Heart right ventricle (tissue), 16 donors: Measurements from ENCODE around the gene PAX5. TPM values are rescaled to one million over a fixed set of nuclear protein-coding genes. Genes with fewer than 3 reads are reported as not detected.

Experiments
- ATAC-seq, 8 donors: fragments of 200-7000 bp; cut with Tn5 transposase; one replicate each; pipeline ENCODE4 v1.9.1; 2020; ENCODE audit warnings: mild to moderate bottlenecking in 8 of 8, moderate library complexity in 8 of 8, moderate number of reproducible peaks in 1 of 8
- DNase-seq, 2 donors: peaks; one replicate each; pipeline ENCODE4 v3.0.0-alpha.2; 2020
- H3K27ac ChIP-seq, 10 donors: fragments of 200-600 bp; sonication (generic) in 2 of 10; one replicate each; pipeline versions ENCODE4 v1.5.0 to v1.8.0; 2020 to 2022; ENCODE audit warnings: mild to moderate bottlenecking in 3 of 10
- H3K27me3 ChIP-seq, 7 donors: fragments of 200-600 bp; one replicate each; pipeline ENCODE4 v1.8.0; 2021 to 2022; ENCODE audit warnings: mild to moderate bottlenecking in 2 of 7
- H3K36me3 ChIP-seq, 9 donors: fragments of 200-600 bp; sonication (generic) in 1 of 9; one replicate each; pipeline versions ENCODE4 v1.5.0 to v1.8.0; 2020 to 2022; ENCODE audit warnings: mild to moderate bottlenecking in 2 of 9
- H3K4me1 ChIP-seq, 9 donors: fragments of 200-600 bp; sonication (generic) in 1 of 9; one replicate each; pipeline versions ENCODE4 v1.5.0 to v1.8.0; 2020 to 2022; ENCODE audit warnings: mild to moderate bottlenecking in 4 of 9
- H3K4me3 ChIP-seq, 10 donors: fragments of 200-600 bp; sonication (generic) in 2 of 10; one replicate each; pipeline versions ENCODE4 v1.5.0 to v1.8.0; 2020 to 2022; ENCODE audit warnings: mild to moderate bottlenecking in 7 of 10, moderate library complexity in 2 of 10
- H3K9me3 ChIP-seq, 11 donors: fragments of 200-600 bp in 10 of 11; sonication (generic) in 2 of 11; one replicate each; pipeline versions ENCODE4 v1.5.0 to v1.8.0; 2013 to 2022; ENCODE audit warnings: mild to moderate bottlenecking in 2 of 11, control low read depth in 1 of 11, moderate library complexity in 1 of 11
- CTCF ChIP-seq, 9 donors: fragments of 200-600 bp; sonication (generic) in 2 of 9; IDR thresholded peaks; one replicate each; pipeline versions ENCODE4 v1.5.0 to v1.8.0; 2021 to 2022; ENCODE audit warnings: antibody characterized with exemption in 9 of 9, mild to moderate bottlenecking in 5 of 9, moderate library complexity in 1 of 9
- WGBS, 2 donors: extraction: QIAGEN DNeasy Blood & Tissue Kit; methylation state at CpG; one replicate each; pipeline ENCODE4 v1.1.7; 2013; ENCODE audit warnings: inconsistent platforms in 1 of 2; 5-methylcytosine and 5-hydroxymethylcytosine counted together
- intact Hi-C, 10 donors: fragments of 100-400 bp; cut with DNase I; formaldehyde crosslinking; loops; one replicate each; pipeline versions ENCODE4 v1.11.1 to v1.14.2; 2022
- polyA plus RNA-seq, 2 donors: library from polyadenylated mRNA; stranded (reverse); fragments of 200-250 nt; gene quantifications; one replicate each; pipeline ENCODE4 v1.2.3, GENCODE V29; 2013
- total RNA-seq, 10 donors: library from RNA; stranded (reverse); fragmentation: NEBNext Ultra II Directional in 3 of 10; extraction: Animal tissue kit (Norgen Biotek cat#: 25700) in 3 of 10; gene quantifications; one replicate each; pipeline versions ENCODE4 v1.2.1 to v1.2.4, GENCODE V29; 2021 to 2023
- donor health status: Arrhythmogenic right ventricular cardiomyopathy.
- donor health status: ischemic (EF 13 %, LVEDD 7.1; RV severe dilation, severe dysfunction).
- donor health status: healthy with polysubstance abuse.
- donor health status: DM: no; HTN: yes; CAD: no.
- donor health status: DM: no; HTN: no; CAD: no.
- donor health status: ischemic (EF 25% LVEDD 6.9; RV normal size, moderate dysfunction).
- donor health status: ischemic (EF 25% LVEDD 5.7; RV mildly dilated, moderate dysfunction).
- donor health status: healthy.
- donor health status: DM: yes; HTN: yes; CAD: no.
- donor health status: Ischemic cardiomyopathy.
- donor health status: ischemic (EF 35%, LVEDD 5.7; RV mildly dilated, moderate dysfunction).
- donor health status: nonischemic (EF 11% LVEDD 7.7; RV severe dilation, severe dysfunction).
- donor health status: DM: yes; HTN: yes; CAD: no.
- donor health status: PGD.
- donor health status: ischemic (EF 29% LVEDD 5.4; RV normal size, mild dysfunction).
- donor health status: nonischemic (EF 23%, LVEDD 6.1; RV moderate dilation, normal function).

Gene PAX5
- total and polyA plus RNA-seq, 12 donors, result under 0.01 to 0.09 TPM; not detected in 10

GRCh38 chr9:36997414-36997813, 36.7 kb downstream of the PAX5 start:
- ATAC-seq, result no peak
- intact Hi-C loops, result loop anchor here in 2 of 10 donors (10.0 kb wide), 1 partner anchor 267 kb away; no protein-coding TSS in a partner anchor
- no peak overlapping the region for H3K27ac ChIP-seq
- no peaks in the 10 kb centered on the region for H3K9me3 ChIP-seq
- no peak overlapping the region for H3K4me3 ChIP-seq
- no peak for TF ChIP-seq CTCF (IDR thresholded peaks at IDR 0.05)
- no peak for DNase-seq
- H3K4me1 ChIP-seq, result peaks cover 0 to 6% (median 0%) of the 10 kb centered on the region in 9 donors
- H3K27me3 ChIP-seq, result peaks cover 0 to 87% (median 61%) of the 10 kb centered on the region in 7 donors
- no peaks in the 10 kb centered on the region for H3K36me3 ChIP-seq
- WGBS, 2 donors, result 62 to 73% methylated on average over 12 of the region's 12 CpGs

DNA sequence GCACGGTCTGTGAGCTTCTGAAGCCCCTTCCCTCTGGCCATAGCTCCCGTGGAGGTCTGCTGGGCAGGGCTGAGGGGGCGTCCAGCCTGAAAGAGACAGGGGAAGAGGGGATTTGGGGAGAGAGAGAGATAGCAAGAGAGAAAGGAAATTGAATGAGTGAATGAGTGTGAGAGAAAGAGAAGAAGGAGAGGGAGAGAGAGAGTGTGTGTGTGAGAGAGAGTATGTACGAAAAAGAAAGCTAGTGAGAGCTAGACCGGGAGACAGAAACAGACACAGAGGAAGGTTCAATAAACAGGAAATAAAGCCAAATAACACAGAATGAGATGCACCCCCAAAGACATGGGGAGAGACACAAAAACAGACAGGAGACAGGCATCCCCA, 37.4 kb downstream of the PAX5 start:
- DNase-seq, result no peak
- Histone ChIP-seq H3K4me1 (peaks cover 0 to 6% (median 0%) of the 10 kb centered on the region in 9 donors), H3K36me3 (no peaks in the 10 kb centered on the region), H3K27me3 (peaks cover 0 to 83% (median 61%) of the 10 kb centered on the region in 7 donors), H3K9me3 (peaks cover 0 to 2% (median 0%) of the 10 kb centered on the region in 11 donors), H3K27ac (no peak overlapping the region), H3K4me3 (no peak overlapping the region)
- ATAC-seq, result no peak
- intact Hi-C loops, result loop anchor here in 2 of 10 donors (10.0 kb wide), 1 partner anchor 268 kb away; no protein-coding TSS in a partner anchor
- WGBS, 2 donors, result 57 to 66% methylated on average over 5 of the region's 5 CpGs
- no peak for TF ChIP-seq CTCF (IDR thresholded peaks at IDR 0.05)

GRCh38 chr9:36995927-36996705, 38.0 kb downstream of the PAX5 start:
- DNase-seq, result peak; percentile 23 to 29
- peaks cover 0 to 83% (median 61%) of the 10 kb centered on the region in 7 donors for H3K27me3 ChIP-seq
- peak overlapping the region in 3 of 10 donors; percentile 3 to 30 (median 29) for H3K4me3 ChIP-seq
- intact Hi-C loops, result loop anchor here in 2 of 10 donors (10.0 kb wide), 1 partner anchor 269 kb away; no protein-coding TSS in a partner anchor
- H3K36me3 ChIP-seq, result no peaks in the 10 kb centered on the region
- H3K9me3 ChIP-seq, result peaks cover 0 to 7% (median 5%) of the 10 kb centered on the region in 11 donors
- no peak overlapping the region for H3K27ac ChIP-seq
- peak; percentile 13 to 65 (median 52) for TF ChIP-seq CTCF (IDR thresholded peaks at IDR 0.05)
- 15 to 17% methylated on average over 16 of the region's 16 CpGs for WGBS, 2 donors
- peak in 6 of 8 donors; percentile 62 to 77 (median 70) for ATAC-seq
- peaks cover 0 to 6% (median 0%) of the 10 kb centered on the region in 9 donors for H3K4me1 ChIP-seq

DNA sequence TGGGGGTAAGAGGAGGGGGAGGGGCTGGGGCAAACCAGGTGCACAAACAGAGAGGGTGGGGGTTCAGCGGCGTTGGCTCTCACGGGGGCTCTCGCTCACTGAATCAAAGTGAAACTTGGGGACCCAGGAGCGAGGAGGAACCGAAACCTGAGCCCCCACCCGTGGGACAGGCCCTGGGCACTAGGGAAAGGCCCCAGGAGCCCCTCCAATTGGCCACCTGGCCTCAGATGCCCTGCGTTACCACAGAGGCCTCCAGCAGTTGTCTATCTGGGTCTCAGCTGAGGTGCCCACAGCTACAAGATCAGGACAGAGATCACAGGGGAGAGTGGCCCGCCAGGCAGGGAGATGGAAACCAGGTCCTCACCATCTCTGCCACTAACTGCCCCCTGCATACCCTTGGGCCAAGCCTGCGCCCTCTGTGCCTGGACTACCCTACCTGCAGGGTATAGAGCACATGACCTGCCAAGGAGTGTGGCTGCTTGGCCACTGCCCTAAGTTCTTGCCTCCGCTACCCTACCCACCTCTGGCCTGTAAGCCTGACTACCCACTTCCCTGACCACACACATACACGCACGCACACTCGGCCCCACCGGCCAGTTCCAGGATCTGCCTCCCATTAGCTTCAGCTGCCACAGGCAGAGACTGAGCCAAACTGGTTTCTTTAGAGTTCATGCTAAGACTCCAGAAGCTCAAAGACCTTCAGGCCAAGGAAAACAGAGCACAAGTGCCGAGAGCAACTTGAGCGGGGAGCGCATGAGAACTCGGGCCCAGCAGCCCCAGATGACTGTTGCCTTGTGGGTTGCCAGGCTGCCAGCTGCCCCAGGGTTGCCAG, 39.9 kb downstream of the PAX5 start:
- intact Hi-C loops, result loop anchor here in 2 of 10 donors (10.0 kb wide), 1 partner anchor 271 kb away; no protein-coding TSS in a partner anchor
- peaks cover 0 to 83% (median 63%) of the 10 kb centered on the region in 7 donors for H3K27me3 ChIP-seq
- no peak overlapping the region for H3K4me3 ChIP-seq

More for the DNA sequence above, 39.9 kb downstream of the PAX5 start:
- no peak overlapping the region for H3K27ac ChIP-seq
- no peak for ATAC-seq
- no peak for DNase-seq
- WGBS, 2 donors, result 77 to 78% methylated on average over 19 of the region's 19 CpGs
- peaks cover 0 to 17% (median 9%) of the 10 kb centered on the region in 11 donors for H3K9me3 ChIP-seq
- H3K36me3 ChIP-seq, result no peaks in the 10 kb centered on the region
- TF ChIP-seq CTCF (IDR thresholded peaks at IDR 0.05), result no peak
- peaks cover 0 to 6% (median 0%) of the 10 kb centered on the region in 9 donors for H3K4me1 ChIP-seq
